Adrenal gland (tissue), 5 donors: ENCODE results near the gene IFRD2.
"Not testable (repeated sequence)": the region's sequence is repeated elsewhere in the genome, so short reads cannot be mapped to it uniquely, and the experiment has no call there.

Experiments used
- POLR2A ChIP-seq, 2 donors: fragments of 450-650 bp; IDR thresholded peaks; one replicate each; pipeline ENCODE4 v1.6.1; 2017; ENCODE audit warnings: antibody characterized with exemption in 2 of 2, mild to moderate bottlenecking in 2 of 2, moderate library complexity in 1 of 2
- TF ChIP-seq, protein P1 (sequence below), 6 experiments: fragments of 450-650 bp in 4 of 6; fragments of 200-600 bp in 2 of 6; sonication (generic) in 1 of 6; IDR thresholded peaks; 1 replicate in 5 of 6; 2 replicates in 1 of 6; pipeline versions ENCODE4 v1.5.1 to v1.8.0; 2016 to 2021; ENCODE audit warnings: antibody characterized with exemption in 6 of 6, mild to moderate bottlenecking in 2 of 6, moderate library complexity in 1 of 6
- donor health status: DM: no; HTN: no; CAD: no.

DNA sequence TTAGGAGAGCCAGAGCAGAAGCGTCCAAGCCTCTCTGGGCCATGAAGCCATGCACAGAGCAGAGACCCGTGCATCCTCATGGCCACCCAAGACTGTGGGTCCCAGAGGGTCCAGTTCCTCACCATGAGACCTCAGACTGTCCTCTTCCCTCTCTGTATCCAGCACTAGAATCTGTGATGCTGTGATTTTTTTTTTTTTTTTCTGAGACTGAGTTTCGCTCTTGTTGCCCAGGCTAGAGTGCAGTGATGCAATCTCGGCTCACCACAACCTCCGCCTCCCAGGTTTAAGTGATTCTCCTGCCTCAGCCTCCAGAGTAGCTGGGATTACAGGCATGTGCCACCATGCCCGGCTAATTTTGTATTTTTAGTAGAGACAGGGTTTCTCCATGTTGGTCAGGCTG, 47.4 kb downstream of the IFRD2 start:
- TF ChIP-seq, protein P1, sequence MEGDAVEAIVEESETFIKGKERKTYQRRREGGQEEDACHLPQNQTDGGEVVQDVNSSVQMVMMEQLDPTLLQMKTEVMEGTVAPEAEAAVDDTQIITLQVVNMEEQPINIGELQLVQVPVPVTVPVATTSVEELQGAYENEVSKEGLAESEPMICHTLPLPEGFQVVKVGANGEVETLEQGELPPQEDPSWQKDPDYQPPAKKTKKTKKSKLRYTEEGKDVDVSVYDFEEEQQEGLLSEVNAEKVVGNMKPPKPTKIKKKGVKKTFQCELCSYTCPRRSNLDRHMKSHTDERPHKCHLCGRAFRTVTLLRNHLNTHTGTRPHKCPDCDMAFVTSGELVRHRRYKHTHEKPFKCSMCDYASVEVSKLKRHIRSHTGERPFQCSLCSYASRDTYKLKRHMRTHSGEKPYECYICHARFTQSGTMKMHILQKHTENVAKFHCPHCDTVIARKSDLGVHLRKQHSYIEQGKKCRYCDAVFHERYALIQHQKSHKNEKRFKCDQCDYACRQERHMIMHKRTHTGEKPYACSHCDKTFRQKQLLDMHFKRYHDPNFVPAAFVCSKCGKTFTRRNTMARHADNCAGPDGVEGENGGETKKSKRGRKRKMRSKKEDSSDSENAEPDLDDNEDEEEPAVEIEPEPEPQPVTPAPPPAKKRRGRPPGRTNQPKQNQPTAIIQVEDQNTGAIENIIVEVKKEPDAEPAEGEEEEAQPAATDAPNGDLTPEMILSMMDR (IDR thresholded peaks at IDR 0.05), result not testable (repeated sequence)
- not testable (repeated sequence) for TF ChIP-seq POLR2A (IDR thresholded peaks at IDR 0.05)
